ENCODE data around the gene STK24. TPM values are rescaled to one million over a fixed set of nuclear protein-coding genes. Genes with fewer than 3 reads are reported as not detected.

The STK24 gene
- total RNA-seq, 2 experiments from 2014 or later: 60.4 to 88.7 TPM

DNA sequence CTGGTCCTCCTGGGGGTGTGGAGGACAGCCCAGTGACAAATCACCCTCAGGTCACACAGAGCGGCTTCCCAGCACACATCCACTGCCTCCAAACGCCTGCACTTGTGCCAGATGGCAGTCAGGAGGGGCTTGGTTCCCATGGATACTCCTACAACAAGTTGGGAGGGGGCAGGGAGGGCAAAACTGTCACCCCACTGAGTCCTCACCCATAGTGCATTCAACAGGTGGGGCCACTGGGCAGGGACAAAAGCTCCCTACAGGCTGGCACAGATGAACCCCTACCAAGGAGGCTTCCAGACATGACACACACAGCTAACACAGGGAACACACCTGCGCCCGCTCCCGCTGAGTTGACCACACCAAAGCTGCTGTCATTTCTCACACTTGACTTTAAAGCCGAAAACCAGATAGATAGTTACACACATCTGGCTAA lies 120.5 kb downstream of the STK24 start:
- H3K9me2 ChIP-seq (ENCODE audit: insufficient read depth, low read length): no peaks in the 10 kb centered on the region

DNA sequence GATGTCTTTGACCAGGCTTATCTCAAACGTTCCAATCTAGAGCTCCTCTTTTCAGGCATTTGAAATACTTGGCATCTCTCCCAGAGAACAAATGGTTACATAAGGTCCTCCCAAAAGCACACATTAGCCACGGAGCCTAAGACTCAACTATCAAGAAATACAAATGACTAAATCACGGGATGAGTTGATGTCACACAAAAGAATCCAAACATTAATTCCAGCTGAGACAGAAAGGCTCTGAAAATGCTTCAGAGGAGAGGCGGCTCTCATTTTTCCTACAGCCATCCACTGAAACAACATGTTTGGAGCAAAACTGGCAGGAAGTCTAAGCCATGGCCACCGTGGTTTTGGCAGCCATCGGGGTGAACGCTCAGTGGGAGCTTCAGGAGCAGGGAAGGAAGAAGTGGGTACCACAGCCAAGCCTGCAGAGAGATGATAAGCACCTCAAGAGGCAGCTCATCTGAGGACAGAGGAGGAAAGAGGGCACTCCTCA lies 122.5 kb downstream of the STK24 start:
- POLR2A ChIA-PET: interaction anchor here (0.6 kb wide), 1 partner anchor 1794 kb away, joined by 3 read pairs; no protein-coding TSS in a partner anchor
- BruUV-seq (replicated peaks): no TSS peak
- H3K4me3 ChIP-seq (ENCODE audit: low read depth, low read length, poor library complexity, severe bottlenecking): no peak overlapping the region
- TF ChIP-seq, protein P1, sequence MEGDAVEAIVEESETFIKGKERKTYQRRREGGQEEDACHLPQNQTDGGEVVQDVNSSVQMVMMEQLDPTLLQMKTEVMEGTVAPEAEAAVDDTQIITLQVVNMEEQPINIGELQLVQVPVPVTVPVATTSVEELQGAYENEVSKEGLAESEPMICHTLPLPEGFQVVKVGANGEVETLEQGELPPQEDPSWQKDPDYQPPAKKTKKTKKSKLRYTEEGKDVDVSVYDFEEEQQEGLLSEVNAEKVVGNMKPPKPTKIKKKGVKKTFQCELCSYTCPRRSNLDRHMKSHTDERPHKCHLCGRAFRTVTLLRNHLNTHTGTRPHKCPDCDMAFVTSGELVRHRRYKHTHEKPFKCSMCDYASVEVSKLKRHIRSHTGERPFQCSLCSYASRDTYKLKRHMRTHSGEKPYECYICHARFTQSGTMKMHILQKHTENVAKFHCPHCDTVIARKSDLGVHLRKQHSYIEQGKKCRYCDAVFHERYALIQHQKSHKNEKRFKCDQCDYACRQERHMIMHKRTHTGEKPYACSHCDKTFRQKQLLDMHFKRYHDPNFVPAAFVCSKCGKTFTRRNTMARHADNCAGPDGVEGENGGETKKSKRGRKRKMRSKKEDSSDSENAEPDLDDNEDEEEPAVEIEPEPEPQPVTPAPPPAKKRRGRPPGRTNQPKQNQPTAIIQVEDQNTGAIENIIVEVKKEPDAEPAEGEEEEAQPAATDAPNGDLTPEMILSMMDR (conservative IDR thresholded peaks at IDR 0.05; ENCODE audit: low read length): no peak
- TF ChIP-seq EZH2phosphoT487 (IDR thresholded peaks at IDR 0.05; ENCODE audit: borderline replicate concordance, low read depth, low read length): no peak
- H3K9me3 ChIP-seq (ENCODE audit: low read length): no peaks in the 10 kb centered on the region
- intact Hi-C loops (cut with micrococcal nuclease; ENCODE audit: unreplicated experiment): no loop called here
- no peaks in the 10 kb centered on the region for H3K79me2 ChIP-seq (ENCODE audit: insufficient read depth, low read depth, low read length)
- H3K27ac ChIP-seq (ENCODE audit: low read depth, low read length, poor library complexity, severe bottlenecking): no peak overlapping the region
- no peak for DNase-seq (ENCODE audit: low spot score)
- no peaks in the 10 kb centered on the region for H3K9me2 ChIP-seq (ENCODE audit: insufficient read depth, low read length)
- CTCF ChIA-PET (ENCODE audit: unreplicated experiment): no interaction called here
- peaks cover 9% of the 10 kb centered on the region for H3K4me1 ChIP-seq (ENCODE audit: insufficient read depth, low read length, poor library complexity, severe bottlenecking)
- peaks cover 34% of the 10 kb centered on the region; the same call in 1 of the 2 replicates for H3K36me3 ChIP-seq (ENCODE audit: insufficient read depth, low read length)
- no peaks in the 10 kb centered on the region for H4K20me1 ChIP-seq (ENCODE audit: insufficient read depth, low read length)
- H3K4me2 ChIP-seq (ENCODE audit: low read length): no peak overlapping the region
- H2AFZ ChIP-seq (ENCODE audit: low read length): no peak overlapping the region

More for the DNA sequence above, 120.5 kb downstream of the STK24 start:
- Histone ChIP-seq H3K79me2 (ENCODE audit: insufficient read depth, low read depth, low read length) (no peaks in the 10 kb centered on the region), H4K20me1 (ENCODE audit: insufficient read depth, low read length) (no peaks in the 10 kb centered on the region), H2AFZ (ENCODE audit: low read length) (no peak overlapping the region), H3K36me3 (ENCODE audit: insufficient read depth, low read length) (peaks cover 38% of the 10 kb centered on the region), H3K4me3 (ENCODE audit: low read depth, low read length, poor library complexity, severe bottlenecking) (no peak overlapping the region), H3K27ac (ENCODE audit: low read depth, low read length, poor library complexity, severe bottlenecking) (no peak overlapping the region), H3K4me2 (ENCODE audit: low read length) (no peak overlapping the region), H3K9me3 (ENCODE audit: low read length) (no peaks in the 10 kb centered on the region), H3K4me1 (ENCODE audit: insufficient read depth, low read length, poor library complexity, severe bottlenecking) (peaks cover under 1% of the 10 kb centered on the region)
- ChIA-PET CTCF (ENCODE audit: unreplicated experiment) (interaction anchor here (1.1 kb wide), 1 partner anchor 11 kb away, joined by 3 read pairs; no protein-coding TSS in a partner anchor), POLR2A (no interaction called here)
- TF ChIP-seq, protein P1 (conservative IDR thresholded peaks at IDR 0.05; ENCODE audit: low read length): no peak
- TF ChIP-seq EZH2phosphoT487 (IDR thresholded peaks at IDR 0.05; ENCODE audit: borderline replicate concordance, low read depth, low read length): no peak
- no TSS peak for BruUV-seq (replicated peaks)
- no peak for DNase-seq (ENCODE audit: low spot score)
- intact Hi-C loops (cut with micrococcal nuclease; ENCODE audit: unreplicated experiment): no loop called here

Measured in OCI-LY7 (cell line).